PC-9 (cell line): Measurements from ENCODE around the gene MACROD2. TPM values are rescaled to one million over a fixed set of nuclear protein-coding genes. Genes with fewer than 3 reads are reported as not detected.

Experiments used
- BruUV-seq: library from RNA; stranded (reverse); fragments of 400-500 nt; replicated peaks from 2 replicates; lab custom pipeline; 2021; lab: Mats Ljungman, UMichigan
- CTCF ChIA-PET: fragments of 300-600 bp; sonication (Branson Sonifier 250); formaldehyde crosslinking; loops from one replicate; lab custom pipeline; 2022; ENCODE audit warnings: antibody characterized with exemption; lab: Charles Lee
- POLR2A ChIA-PET: fragments of 300-600 bp; sonication (Branson Sonifier 250); formaldehyde crosslinking; loops from one replicate; lab custom pipeline; 2022; ENCODE audit warnings: antibody characterized with exemption; ENCODE audit not compliant: unreplicated experiment; lab: Charles Lee
- DNase-seq, 2 experiments: peaks; one replicate each; pipeline versions ENCODE4 v3.0.0 to v3.0.0-alpha.2; 2015 to 2022; ENCODE audit warnings: mixed read lengths in 1 of 2
- H2AFZ ChIP-seq: fragments of 200-600 bp; sonication (generic); 2 replicates; pipeline ENCODE4 v1.8.1; 2017; ENCODE audit warnings: antibody characterized with exemption
- H3F3A ChIP-seq: fragments of 200-600 bp; sonication (generic); 2 replicates; pipeline ENCODE4 v1.8.1; 2017; ENCODE audit warnings: antibody characterized with exemption, mild to moderate bottlenecking, low read depth; ENCODE audit not compliant: insufficient read depth
- H3K27ac ChIP-seq: fragments of 200-600 bp; sonication (generic); 2 replicates; pipeline ENCODE4 v1.6.1; 2016; ENCODE audit warnings: mixed run types
- H3K27me3 ChIP-seq: fragments of 200-600 bp; sonication (generic); 2 replicates; pipeline ENCODE4 v1.6.1; 2016; ENCODE audit warnings: low read depth, mixed run types; ENCODE audit not compliant: insufficient read depth
- H3K36me3 ChIP-seq: fragments of 200-600 bp; sonication (generic); 2 replicates; pipeline ENCODE4 v1.6.1; 2016; ENCODE audit warnings: low read depth, mixed run types
- H3K4me1 ChIP-seq: fragments of 200-600 bp; sonication (generic); replicated peaks from 2 replicates; pipeline ENCODE4 v1.6.1; 2016; ENCODE audit warnings: mixed run types; ENCODE audit not compliant: insufficient read depth
- H3K4me2 ChIP-seq: fragments of 200-600 bp; sonication (generic); 2 replicates; pipeline ENCODE4 v1.6.1; 2017; ENCODE audit warnings: mixed run types
- H3K4me3 ChIP-seq: fragments of 200-600 bp; sonication (generic); 2 replicates; pipeline ENCODE4 v1.6.1; 2016; ENCODE audit warnings: mixed run types
- H3K79me2 ChIP-seq: fragments of 200-600 bp; sonication (generic); 2 replicates; pipeline ENCODE4 v1.6.1; 2017; ENCODE audit warnings: low read depth, mixed run types
- H3K9me2 ChIP-seq: fragments of 200-600 bp; sonication (generic); 2 replicates; pipeline ENCODE4 v1.8.1; 2017; ENCODE audit warnings: mild to moderate bottlenecking; ENCODE audit not compliant: insufficient read depth
- H3K9me3 ChIP-seq: fragments of 200-600 bp; sonication (generic); 2 replicates; pipeline ENCODE4 v1.8.1; 2016; ENCODE audit warnings: low read depth; ENCODE audit not compliant: insufficient read depth
- H4K20me1 ChIP-seq: fragments of 200-600 bp; sonication (generic); 2 replicates; pipeline ENCODE4 v1.8.1; 2017; ENCODE audit not compliant: insufficient read depth
- EZH2 ChIP-seq: fragments of 200-600 bp; sonication (generic); IDR thresholded peaks from 2 replicates; pipeline ENCODE4 v1.8.0; 2017; ENCODE audit warnings: antibody characterized with exemption, low read depth
- intact Hi-C: fragments of 100-400 bp; cut with micrococcal nuclease; formaldehyde crosslinking; loops from one replicate; pipeline ENCODE4 v1.10.0; 2022; ENCODE audit not compliant: unreplicated experiment
- total RNA-seq: library from RNA; stranded (reverse); gene quantifications from 2 replicates; pipeline ENCODE4 v1.2.3, GENCODE V29; 2021
- TF ChIP-seq, protein P1 (sequence below): fragments of 200-600 bp; sonication (generic); conservative IDR thresholded peaks from 2 replicates; pipeline ENCODE4 v1.6.1; 2017; ENCODE audit warnings: mixed run types, antibody characterized with exemption, mild to moderate bottlenecking, moderate library complexity

MACROD2 gene
- total RNA-seq, 1 experiment from 2014 or later, result 11.4 TPM

DNA sequence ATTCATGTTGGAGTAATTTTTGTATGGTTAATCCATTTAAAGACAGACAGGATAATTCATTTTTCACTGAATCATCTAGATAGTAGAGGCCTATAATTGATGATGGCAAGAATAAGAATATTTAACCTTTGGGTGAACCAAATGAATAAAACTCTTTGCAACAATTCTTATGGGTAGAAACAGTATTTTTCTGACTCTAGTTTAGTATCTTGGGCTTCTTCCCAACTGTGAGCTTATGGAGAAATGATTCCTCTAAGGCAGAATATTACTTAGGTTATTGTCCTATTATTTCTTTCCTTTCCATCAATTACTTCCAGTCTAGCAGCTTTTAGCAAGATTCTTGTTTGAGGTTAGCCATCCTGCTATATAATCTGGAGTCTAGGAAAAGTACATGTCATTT, 1077.0 kb downstream of the MACROD2 start:
- no TSS peak for BruUV-seq
- CTCF ChIA-PET, result no interaction called here
- H3K79me2 ChIP-seq, result no peaks in the 10 kb centered on the region
- no peak for TF ChIP-seq EZH2
- TF ChIP-seq, protein P1, sequence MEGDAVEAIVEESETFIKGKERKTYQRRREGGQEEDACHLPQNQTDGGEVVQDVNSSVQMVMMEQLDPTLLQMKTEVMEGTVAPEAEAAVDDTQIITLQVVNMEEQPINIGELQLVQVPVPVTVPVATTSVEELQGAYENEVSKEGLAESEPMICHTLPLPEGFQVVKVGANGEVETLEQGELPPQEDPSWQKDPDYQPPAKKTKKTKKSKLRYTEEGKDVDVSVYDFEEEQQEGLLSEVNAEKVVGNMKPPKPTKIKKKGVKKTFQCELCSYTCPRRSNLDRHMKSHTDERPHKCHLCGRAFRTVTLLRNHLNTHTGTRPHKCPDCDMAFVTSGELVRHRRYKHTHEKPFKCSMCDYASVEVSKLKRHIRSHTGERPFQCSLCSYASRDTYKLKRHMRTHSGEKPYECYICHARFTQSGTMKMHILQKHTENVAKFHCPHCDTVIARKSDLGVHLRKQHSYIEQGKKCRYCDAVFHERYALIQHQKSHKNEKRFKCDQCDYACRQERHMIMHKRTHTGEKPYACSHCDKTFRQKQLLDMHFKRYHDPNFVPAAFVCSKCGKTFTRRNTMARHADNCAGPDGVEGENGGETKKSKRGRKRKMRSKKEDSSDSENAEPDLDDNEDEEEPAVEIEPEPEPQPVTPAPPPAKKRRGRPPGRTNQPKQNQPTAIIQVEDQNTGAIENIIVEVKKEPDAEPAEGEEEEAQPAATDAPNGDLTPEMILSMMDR, result no peak
- H3K27me3 ChIP-seq, result no peaks in the 10 kb centered on the region
- H3K9me3 ChIP-seq, result no peaks in the 10 kb centered on the region
- no peak overlapping the region for H3K4me3 ChIP-seq
- H3K4me2 ChIP-seq, result no peak overlapping the region
- intact Hi-C loops, result no loop called here
- no peak overlapping the region for H3K27ac ChIP-seq
- H2AFZ ChIP-seq, result no peak overlapping the region
- no peaks in the 10 kb centered on the region for H3K36me3 ChIP-seq
- H3K9me2 ChIP-seq, result no peaks in the 10 kb centered on the region
- POLR2A ChIA-PET, result no interaction called here
- no peak for DNase-seq
- H4K20me1 ChIP-seq, result no peaks in the 10 kb centered on the region
- H3K4me1 ChIP-seq, result no peaks in the 10 kb centered on the region
- H3F3A ChIP-seq, result no peaks in the 10 kb centered on the region

GRCh38 chr20:15075586-15075985, 1080.3 kb downstream of the MACROD2 start:
- BruUV-seq, result no TSS peak

DNA sequence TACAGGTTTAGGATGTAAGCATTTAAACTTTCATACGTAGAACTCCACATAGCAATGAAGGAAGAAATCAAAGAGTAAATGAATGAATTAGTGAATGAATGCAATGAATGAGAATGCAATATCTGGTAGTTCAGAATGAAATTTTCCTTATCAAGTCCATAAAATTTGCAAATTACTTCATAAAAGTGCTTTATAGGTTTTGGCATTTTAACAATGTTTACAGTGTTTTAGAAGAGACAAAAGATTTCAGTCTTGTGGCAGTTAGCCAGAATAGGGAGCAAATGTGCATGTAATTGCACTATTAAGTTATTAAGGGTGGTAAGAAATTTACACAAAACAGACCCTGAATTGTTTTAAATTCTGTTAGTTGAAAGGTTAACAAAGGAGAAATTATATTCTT, 1081.5 kb downstream of the MACROD2 start:
- Histone ChIP-seq H3F3A (no peaks in the 10 kb centered on the region), H3K27ac (no peak overlapping the region), H4K20me1 (no peaks in the 10 kb centered on the region), H3K79me2 (no peaks in the 10 kb centered on the region), H3K9me3 (no peaks in the 10 kb centered on the region), H3K4me2 (no peak overlapping the region), H3K27me3 (no peaks in the 10 kb centered on the region), H3K4me1 (no peaks in the 10 kb centered on the region), H3K4me3 (no peak overlapping the region), H2AFZ (no peak overlapping the region), H3K36me3 (no peaks in the 10 kb centered on the region), H3K9me2 (no peaks in the 10 kb centered on the region)
- DNase-seq, result no peak
- CTCF ChIA-PET, result no interaction called here
- no TSS peak for BruUV-seq
- POLR2A ChIA-PET, result no interaction called here
- TF ChIP-seq, protein P1, result no peak
- TF ChIP-seq EZH2, result no peak
- intact Hi-C loops, result no loop called here

More at GRCh38 chr20:15075586-15075985, 1080.3 kb downstream of the MACROD2 start:
- Histone ChIP-seq H3K27me3 (no peaks in the 10 kb centered on the region), H3K9me2 (no peaks in the 10 kb centered on the region), H3K4me2 (no peak overlapping the region), H3K36me3 (no peaks in the 10 kb centered on the region), H3K27ac (no peak overlapping the region), H2AFZ (no peak overlapping the region), H3K4me1 (no peaks in the 10 kb centered on the region), H3K79me2 (no peaks in the 10 kb centered on the region), H3K4me3 (no peak overlapping the region), H4K20me1 (no peaks in the 10 kb centered on the region), H3K9me3 (no peaks in the 10 kb centered on the region), H3F3A (no peaks in the 10 kb centered on the region)
- ChIA-PET CTCF (no interaction called here), POLR2A (no interaction called here)
- DNase-seq, result no peak
- intact Hi-C loops, result no loop called here
- no peak for TF ChIP-seq EZH2
- TF ChIP-seq, protein P1, result no peak
